ENCODE results near the gene FBXW11.

Gene FBXW11

GRCh38 chr5:171837522-171837921 is 168.9 kb downstream of the FBXW11 start:
- DNase-seq (ENCODE audit: low read depth, low spot score) = no peak
- H3K4me3 ChIP-seq (ENCODE audit: low read length) = no peak overlapping the region

GRCh38 chr5:171835066-171835465 is 171.4 kb downstream of the FBXW11 start:
- DNase-seq (ENCODE audit: low read depth, low spot score) = no peak
- no peak overlapping the region for H3K4me3 ChIP-seq (ENCODE audit: low read length)

- DNase-seq (ENCODE audit: low read depth, low spot score) = no peak
- no peak overlapping the region for H3K4me3 ChIP-seq (ENCODE audit: low read length)
Observed at GRCh38 chr5:171834461-171834860, 172.0 kb downstream of the FBXW11 start.

- no peak for DNase-seq (ENCODE audit: low read depth, low spot score)
Observed at GRCh38 chr5:171832775-171833174, 173.7 kb downstream of the FBXW11 start.

GRCh38 chr5:171830686-171831085 is 175.8 kb downstream of the FBXW11 start:
- no peak overlapping the region for H3K4me3 ChIP-seq (ENCODE audit: low read length)
- DNase-seq (ENCODE audit: low read depth, low spot score) = no peak

More at GRCh38 chr5:171832775-171833174, 173.7 kb downstream of the FBXW11 start:
- H3K4me3 ChIP-seq (ENCODE audit: low read length) = no peak overlapping the region

DNA sequence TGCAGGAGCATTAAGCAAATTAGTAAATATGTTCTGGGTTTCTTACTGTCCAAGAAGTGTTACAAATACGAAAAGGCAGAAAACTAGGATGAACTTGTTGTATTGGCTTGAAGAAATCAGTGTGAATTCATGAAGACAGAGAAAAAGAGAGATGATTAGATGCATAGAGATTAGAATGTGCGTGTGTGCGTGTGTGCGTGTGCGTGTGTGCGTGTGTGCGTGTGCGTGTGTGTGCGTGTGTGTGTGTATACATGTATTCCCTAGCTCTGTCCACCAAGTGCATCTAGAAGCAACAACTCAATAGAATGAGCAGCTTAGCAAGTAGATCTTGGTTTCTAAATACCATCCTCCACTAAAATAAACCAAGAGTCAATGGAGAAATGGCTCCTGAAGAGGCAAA is 179.3 kb downstream of the FBXW11 start:
- no peak overlapping the region for H3K4me3 ChIP-seq (ENCODE audit: low read length)
- DNase-seq (ENCODE audit: low read depth, low spot score) = no peak

GRCh38 chr5:171826132-171826531 is 180.3 kb downstream of the FBXW11 start:
- H3K4me3 ChIP-seq (ENCODE audit: low read length) = no peak overlapping the region
- no peak for DNase-seq (ENCODE audit: low read depth, low spot score)

DNA sequence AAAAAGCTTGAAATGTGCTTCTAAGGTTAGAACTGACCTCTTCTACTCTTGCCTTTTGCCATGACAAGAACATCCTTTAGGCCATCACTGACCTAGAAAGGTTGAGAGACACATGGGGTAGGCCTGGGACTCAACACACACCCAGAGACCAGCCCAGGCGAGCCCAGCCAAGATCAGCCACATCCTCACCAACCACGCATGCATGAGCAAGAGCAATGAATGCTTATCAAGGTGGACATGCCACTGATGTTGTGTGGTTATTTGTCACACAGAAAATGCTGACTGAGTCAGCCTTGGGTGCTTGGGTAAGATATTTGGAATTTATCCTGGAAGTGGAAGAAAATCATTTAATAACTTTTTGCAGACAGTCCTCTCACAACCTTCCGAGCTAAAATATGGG is 181.4 kb downstream of the FBXW11 start:
- H3K4me3 ChIP-seq (ENCODE audit: low read length) = no peak overlapping the region
- DNase-seq (ENCODE audit: low read depth, low spot score) = no peak

DNA sequence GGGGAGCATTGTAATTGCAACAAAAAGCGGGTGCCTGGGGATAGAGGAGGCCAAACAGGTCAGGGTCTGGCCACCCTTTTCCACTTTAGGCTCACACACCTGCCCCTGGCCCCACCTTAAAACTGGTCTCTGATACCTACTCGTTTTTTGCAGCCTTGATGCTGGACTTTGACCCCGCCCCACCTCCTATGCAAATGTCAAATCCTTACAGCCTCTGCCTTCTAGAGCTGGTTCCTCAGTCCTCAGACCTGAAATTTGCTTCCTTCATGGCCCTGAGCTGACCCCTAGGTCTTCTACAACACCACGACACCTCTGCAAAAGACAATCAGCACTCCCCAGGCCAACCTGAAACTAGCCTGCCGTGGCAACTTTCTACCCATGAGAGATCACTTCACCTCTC is 183.2 kb downstream of the FBXW11 start:
- DNase-seq (ENCODE audit: low read depth, low spot score) = no peak
- H3K4me3 ChIP-seq (ENCODE audit: low read length) = no peak overlapping the region

- H3K4me3 ChIP-seq (ENCODE audit: low read length) = no peak overlapping the region
- no peak for DNase-seq (ENCODE audit: low read depth, low spot score)
Observed at GRCh38 chr5:171821286-171821685, 185.2 kb downstream of the FBXW11 start.

DNA sequence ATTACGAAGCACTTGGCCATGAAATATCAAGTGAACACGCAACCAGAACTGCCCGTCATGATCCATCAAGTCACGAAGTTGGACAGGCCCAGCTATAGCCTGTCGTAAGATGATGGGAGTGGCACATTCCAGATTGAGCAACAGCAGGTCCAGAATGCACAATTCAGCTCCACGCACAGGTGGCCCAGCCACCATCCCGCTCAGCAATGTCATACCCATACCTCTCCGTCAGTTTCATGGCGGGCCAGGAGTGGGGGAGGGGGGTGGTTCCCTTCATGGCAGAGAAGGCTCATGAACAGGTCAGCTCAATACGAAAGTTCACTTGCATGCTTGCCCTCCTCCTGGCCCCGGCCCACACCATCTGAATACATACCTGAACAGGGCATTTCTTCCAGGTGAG is 185.9 kb downstream of the FBXW11 start:
- H3K4me3 ChIP-seq (ENCODE audit: low read length) = no peak overlapping the region
- DNase-seq (ENCODE audit: low read depth, low spot score) = no peak

- no peak for DNase-seq (ENCODE audit: low read depth, low spot score)
- no peak overlapping the region for H3K4me3 ChIP-seq (ENCODE audit: low read length)
Observed at GRCh38 chr5:171816666-171817065, 189.8 kb downstream of the FBXW11 start.

DNA sequence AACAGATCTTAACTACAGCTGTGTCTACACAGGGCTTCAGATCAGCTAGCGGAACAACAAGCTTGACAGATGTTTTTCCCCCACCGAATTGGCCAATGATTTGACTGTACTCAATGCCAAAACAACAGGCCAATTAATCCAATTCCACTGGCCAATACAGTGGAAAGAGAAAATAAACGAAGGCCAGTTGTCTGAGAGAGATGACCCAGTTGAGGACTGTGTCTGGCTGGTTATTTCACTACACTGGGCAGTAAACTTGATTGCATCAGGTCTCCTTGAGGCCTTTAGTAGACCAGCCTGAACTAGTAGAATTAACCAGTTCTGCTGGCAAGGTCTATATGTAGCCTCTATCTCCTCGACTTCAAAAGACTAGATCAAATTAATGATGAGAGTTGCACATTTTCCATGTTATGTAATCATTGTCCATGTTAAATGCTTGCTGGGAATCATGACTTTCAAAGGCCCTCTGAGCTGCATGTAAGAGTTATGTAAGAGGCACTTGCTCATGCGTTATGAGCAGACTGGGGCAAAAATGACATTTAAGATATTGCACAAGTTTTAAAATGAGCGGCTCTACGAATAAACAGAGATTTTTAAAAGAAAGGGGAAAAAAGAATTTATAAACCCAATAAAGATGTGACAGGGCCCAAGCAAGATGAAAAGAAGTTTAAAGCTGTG is 192.5 kb downstream of the FBXW11 start:
- DNase-seq (ENCODE audit: low read depth, low spot score) = no peak
- H3K4me3 ChIP-seq (ENCODE audit: low read length) = no peak overlapping the region

GRCh38 chr5:171813270-171813669 is 193.2 kb downstream of the FBXW11 start:
- no peak for DNase-seq (ENCODE audit: low read depth, low spot score)

More at GRCh38 chr5:171813270-171813669, 193.2 kb downstream of the FBXW11 start:
- no peak overlapping the region for H3K4me3 ChIP-seq (ENCODE audit: low read length)
